Measurements from ENCODE around the gene CCNA2.

The CCNA2 gene

GRCh38 chr4:121771869-121772268 is 51.8 kb downstream of the CCNA2 start:
- DNase-seq = no peak

GRCh38 chr4:121769341-121769740 is 54.3 kb downstream of the CCNA2 start:
- DNase-seq = no peak

- no peak for DNase-seq
Observed at GRCh38 chr4:121767166-121767565, 56.5 kb downstream of the CCNA2 start.

Measured in amniotic stem cell (primary cell).